ENCODE measurements around the gene PPIF. TPM values are rescaled to one million over a fixed set of nuclear protein-coding genes. Genes with fewer than 3 reads are reported as not detected.

Gene PPIF
- total RNA-seq, result 146 TPM
- long read RNA-seq, transcript PPIF-202 (6 exons, 821 nt), result minor isoform, 16 of 537 reads
- long read RNA-seq, transcript PPIF-201 (6 exons, 2,190 nt), result major isoform, 494 of 537 reads
- long read RNA-seq, partial matches to known transcripts, result 12 of 537 reads
- long read RNA-seq, other reads (novel, unspliced or antisense), result 15 of 537 reads

DNA sequence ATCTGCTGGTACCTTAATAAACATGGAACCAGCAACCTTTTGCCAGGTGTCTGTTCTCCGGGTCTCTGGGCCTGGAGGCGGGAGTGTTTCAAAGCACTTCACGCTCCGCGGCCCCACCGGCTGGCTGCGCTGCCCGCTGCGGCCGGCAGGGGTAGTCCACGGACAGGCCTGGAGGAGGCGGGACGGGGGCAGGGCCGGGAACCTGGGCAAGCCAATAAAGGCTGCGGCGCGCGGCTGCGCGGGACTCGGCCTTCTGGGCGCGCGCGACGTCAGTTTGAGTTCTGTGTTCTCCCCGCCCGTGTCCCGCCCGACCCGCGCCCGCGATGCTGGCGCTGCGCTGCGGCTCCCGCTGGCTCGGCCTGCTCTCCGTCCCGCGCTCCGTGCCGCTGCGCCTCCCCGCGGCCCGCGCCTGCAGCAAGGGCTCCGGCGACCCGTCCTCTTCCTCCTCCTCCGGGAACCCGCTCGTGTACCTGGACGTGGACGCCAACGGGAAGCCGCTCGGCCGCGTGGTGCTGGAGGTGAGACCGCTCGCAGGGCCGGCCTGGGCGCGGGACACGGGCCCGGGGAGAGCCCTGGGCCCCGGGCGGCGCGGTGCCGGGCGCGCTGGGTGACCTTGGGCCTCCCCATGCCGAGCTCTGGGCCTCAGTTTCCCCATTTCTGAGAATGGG is at the start of gene PPIF:
Gene PPIF, plus strand, starts transcription at position 244 of the 668 bp plus-strand sequence. Its CDS starts 80 bp downstream, at position 324.
- DNase-seq, result peak; percentile 98

GRCh38 chr10:79298403-79299244 is 48.6 kb upstream of the PPIF start:
- ATAC-seq (ENCODE audit: poor library complexity), result peak; percentile 16
- DNase-seq, result peak; percentile 63
- intact Hi-C loops (cut with DNase I), result no loop called here

More for the DNA sequence above, at the start of gene PPIF:
- intact Hi-C loops (cut with DNase I), result no loop called here
- ATAC-seq (ENCODE audit: poor library complexity), result peak; percentile 96

GRCh38 chr10:79299397-79300241 is 47.6 kb upstream of the PPIF start:
- no peak for DNase-seq
- intact Hi-C loops (cut with DNase I), result no loop called here
- peak; percentile 61 for ATAC-seq (ENCODE audit: poor library complexity)

- no peak for DNase-seq
- no peak for ATAC-seq (ENCODE audit: poor library complexity)
- intact Hi-C loops (cut with DNase I), result no loop called here
Observed at GRCh38 chr10:79300711-79301110, 46.6 kb upstream of the PPIF start.

DNA sequence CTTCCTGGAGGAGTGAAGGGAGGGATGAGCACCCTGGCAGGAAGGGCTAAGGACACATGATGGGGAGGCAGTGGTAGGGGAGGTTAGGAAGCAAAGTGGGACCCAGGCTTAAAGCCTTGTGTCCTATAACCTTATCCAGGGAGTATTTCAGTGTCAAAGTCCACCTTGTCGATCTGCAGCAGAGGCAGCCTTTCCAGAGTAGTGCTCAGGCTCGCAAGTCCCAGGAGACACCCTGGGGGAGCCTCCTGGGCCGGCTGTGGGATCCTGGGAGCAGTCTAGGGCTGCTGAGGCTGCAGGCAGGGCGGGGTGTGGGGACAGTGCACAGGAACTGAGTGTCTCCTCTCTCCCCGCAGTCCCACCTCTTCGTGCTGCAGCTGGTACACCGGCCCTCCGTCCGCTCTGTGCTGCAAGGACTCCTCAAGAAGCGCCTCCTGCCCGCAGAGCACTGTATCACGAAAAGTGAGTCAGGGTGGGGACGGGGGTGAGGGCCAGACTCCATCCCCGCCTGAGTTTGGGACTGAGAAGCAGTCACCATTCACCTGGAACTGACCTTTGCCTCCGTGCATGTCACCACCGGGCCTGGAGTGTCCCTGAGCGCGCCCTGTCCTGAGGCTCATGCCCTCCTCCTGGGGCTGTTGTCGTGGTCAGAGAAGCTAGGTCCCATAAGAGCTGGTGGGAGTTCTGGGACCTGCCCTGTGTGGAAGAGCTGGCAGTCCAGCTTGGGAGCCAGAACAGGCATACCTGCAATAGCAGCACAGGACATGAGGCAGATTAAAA is 45.3 kb upstream of the PPIF start:
- ATAC-seq (ENCODE audit: poor library complexity), result no peak
- DNase-seq, result peak; percentile 33
- intact Hi-C loops (cut with DNase I), result no loop called here

GRCh38 chr10:79303631-79304478 is 43.4 kb upstream of the PPIF start:
- DNase-seq (peak; percentile 14), ATAC-seq (ENCODE audit: poor library complexity) (no peak)
- intact Hi-C loops (cut with DNase I), result no loop called here

- DNase-seq (no peak), ATAC-seq (ENCODE audit: poor library complexity) (no peak)
Observed at GRCh38 chr10:79304479-79305087, 42.7 kb upstream of the PPIF start.

DNA sequence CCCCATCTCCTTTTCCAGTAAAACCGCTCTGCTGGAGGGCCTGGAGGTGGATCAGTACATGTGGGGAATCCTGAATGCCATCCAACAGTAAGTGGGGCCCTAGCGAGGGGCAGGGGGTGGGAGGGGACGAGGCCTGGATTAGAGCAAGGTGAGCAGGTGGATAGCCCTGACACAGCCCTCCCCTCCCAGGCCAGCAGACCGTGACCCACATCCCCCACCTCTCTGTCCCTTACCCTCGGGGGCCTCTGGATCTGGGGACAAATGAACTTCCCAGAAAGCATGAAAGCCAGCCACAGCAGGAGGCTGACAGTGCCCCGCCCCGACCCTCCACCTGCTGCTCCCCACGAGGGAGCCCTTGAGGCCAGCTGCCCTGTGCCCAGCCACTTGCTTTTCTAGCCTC is 41.8 kb upstream of the PPIF start:
- ATAC-seq (ENCODE audit: poor library complexity), result no peak
- peak; percentile 29 for DNase-seq
- intact Hi-C loops (cut with DNase I), result no loop called here

More at GRCh38 chr10:79304479-79305087, 42.7 kb upstream of the PPIF start:
- intact Hi-C loops (cut with DNase I), result no loop called here

- DNase-seq, result peak; percentile 37
- intact Hi-C loops (cut with DNase I), result no loop called here
- ATAC-seq (ENCODE audit: poor library complexity), result no peak
Observed at GRCh38 chr10:79305988-79306387, 41.3 kb upstream of the PPIF start.

DNA sequence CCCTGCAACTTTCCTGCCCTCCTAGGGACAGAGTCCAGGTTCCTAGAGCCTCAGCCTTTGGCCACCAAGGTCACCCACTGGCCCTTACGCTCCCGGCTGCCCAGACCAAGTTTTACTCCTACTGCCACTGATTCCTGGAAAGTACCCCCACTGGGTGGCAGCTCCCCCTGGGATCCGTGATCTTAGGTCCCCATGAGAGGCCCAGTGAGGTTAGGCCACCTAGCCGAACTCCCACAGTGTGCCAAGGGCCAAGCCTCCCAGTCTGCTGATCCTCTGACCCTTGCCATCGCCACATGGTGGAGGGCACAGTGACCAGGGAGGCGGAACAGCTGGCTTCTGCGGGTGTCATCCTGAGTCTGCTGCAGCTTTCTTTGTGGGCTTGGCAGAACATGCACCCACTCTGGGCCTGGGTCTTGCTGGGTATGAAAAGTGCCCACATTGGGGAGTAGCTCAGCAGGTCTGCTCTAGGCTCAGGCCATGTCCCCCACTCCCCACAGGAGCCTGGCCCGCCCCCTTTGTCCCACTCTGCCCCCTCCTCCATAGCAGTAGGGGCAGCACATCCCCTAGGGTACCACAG is 40.5 kb upstream of the PPIF start:
- intact Hi-C loops (cut with DNase I), result no loop called here
- DNase-seq, result peak; percentile 22

GRCh38 chr10:79308016-79308415 is 39.3 kb upstream of the PPIF start:
- peak; percentile 24 for DNase-seq
- no peak for ATAC-seq (ENCODE audit: poor library complexity)
- intact Hi-C loops (cut with DNase I), result no loop called here

More for the DNA sequence above, 40.5 kb upstream of the PPIF start:
- no peak for ATAC-seq (ENCODE audit: poor library complexity)

DNA sequence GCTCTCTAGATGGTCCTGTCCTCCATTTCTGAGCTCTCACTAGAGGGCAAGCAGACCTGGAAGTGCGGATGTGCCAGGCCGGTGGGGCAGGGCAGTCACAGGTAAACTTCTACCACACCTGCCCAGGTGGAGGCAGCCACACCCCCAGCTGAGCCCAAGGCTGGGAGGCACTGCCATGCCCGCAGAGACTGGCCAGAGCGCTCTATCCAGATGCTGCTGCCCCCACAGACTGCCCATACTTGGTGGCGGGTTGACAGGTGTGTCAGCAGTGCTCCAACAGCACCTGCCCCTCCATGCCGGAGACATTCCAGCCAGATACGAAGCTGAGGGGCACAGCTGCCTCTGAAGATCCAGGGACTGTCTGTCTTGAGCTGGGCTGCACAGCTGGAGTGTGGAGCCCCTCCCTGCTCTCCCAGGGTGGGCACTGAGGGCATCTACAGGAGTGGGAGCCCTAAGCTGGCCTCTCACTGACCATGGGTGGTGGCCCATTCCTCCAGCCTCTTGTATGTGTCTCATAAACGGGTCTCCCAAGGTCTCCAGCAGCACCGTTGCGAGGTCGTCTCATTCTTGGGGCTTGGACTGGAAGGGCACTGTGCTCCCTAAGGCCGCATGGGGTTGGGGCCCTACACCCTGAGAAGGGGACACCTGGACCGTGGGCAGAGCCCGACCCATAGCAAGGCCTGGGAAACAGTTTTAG is 38.2 kb upstream of the PPIF start:
- DNase-seq (peak; percentile 32), ATAC-seq (ENCODE audit: poor library complexity) (no peak)
- intact Hi-C loops (cut with DNase I), result no loop called here

DNA sequence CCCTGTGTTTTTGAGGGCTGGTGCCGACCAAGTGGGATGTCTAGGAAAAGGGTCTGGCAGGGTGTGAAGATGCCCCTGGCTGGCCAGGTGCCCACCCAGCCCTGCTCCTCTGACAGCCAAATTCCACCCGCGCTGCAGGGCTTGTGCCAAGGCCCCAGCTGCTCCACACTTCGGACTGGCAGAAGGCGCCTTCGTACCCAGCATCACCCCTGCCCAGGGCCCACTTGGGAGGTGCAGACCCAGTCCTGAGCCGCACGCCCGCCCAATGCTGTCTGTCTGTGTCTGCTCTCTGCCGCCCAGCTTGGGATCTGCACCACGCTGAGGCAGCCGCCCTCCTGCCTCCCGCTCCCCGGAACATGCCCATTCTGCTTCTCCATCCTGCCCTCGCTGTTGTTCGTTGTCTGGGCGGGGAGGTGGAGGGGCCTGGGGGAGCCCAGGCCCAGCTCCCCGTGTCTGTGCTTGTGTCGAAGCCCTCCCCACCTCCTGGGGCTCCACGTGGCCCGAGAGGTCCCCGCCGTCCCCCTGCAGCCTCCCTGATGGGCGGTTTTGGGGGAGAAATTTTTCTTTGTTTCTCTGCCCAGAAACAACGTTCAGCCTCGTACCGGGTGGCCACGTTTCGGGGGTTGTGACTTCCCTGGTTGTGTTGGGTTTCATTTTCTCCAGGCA is 36.9 kb upstream of the PPIF start:
- DNase-seq (peak; percentile 41), ATAC-seq (ENCODE audit: poor library complexity) (no peak)
- intact Hi-C loops (cut with DNase I), result no loop called here

- DNase-seq (peak; percentile 47), ATAC-seq (ENCODE audit: poor library complexity) (no peak)
- intact Hi-C loops (cut with DNase I), result no loop called here
Observed at GRCh38 chr10:79310911-79311573, 36.2 kb upstream of the PPIF start.

Data from Right ventricle myocardium superior (tissue), 1 donor.